Ascending aorta (tissue), 2 donors: ENCODE measurements around the gene DPYSL4. TPM values are rescaled to one million over a fixed set of nuclear protein-coding genes. Genes with fewer than 3 reads are reported as not detected.

Experiments
- DNase-seq, 2 donors: peaks; one replicate each; pipeline ENCODE4 v3.0.0-alpha.2; 2019; ENCODE audit warnings: low spot score in 2 of 2
- H3K27ac ChIP-seq, 2 donors: fragments of 200-600 bp; sonication (generic); one replicate each; pipeline ENCODE4 v1.5.1; 2016 to 2017; ENCODE audit warnings: mild to moderate bottlenecking in 1 of 2
- H3K27me3 ChIP-seq: fragments of 200-600 bp; sonication (generic); one replicate; pipeline ENCODE4 v1.5.1; 2017
- H3K36me3 ChIP-seq, 2 donors: fragments of 200-600 bp; sonication (generic); one replicate each; pipeline ENCODE4 v1.5.1; 2016
- H3K4me1 ChIP-seq, 2 donors: fragments of 200-600 bp; sonication (generic); one replicate each; pipeline ENCODE4 v1.5.1; 2016 to 2017; ENCODE audit warnings: mild to moderate bottlenecking in 1 of 2
- H3K4me3 ChIP-seq, 2 donors: fragments of 200-600 bp; sonication (generic); one replicate each; pipeline ENCODE4 v1.5.1; 2016 to 2017; ENCODE audit warnings: mild to moderate bottlenecking in 1 of 2
- H3K9me3 ChIP-seq, 2 donors: fragments of 200-600 bp; sonication (generic); one replicate each; pipeline ENCODE4 v1.5.1; 2016
- intact Hi-C: fragments of 100-400 bp; cut with DNase I; formaldehyde crosslinking; loops from one replicate; pipeline ENCODE4 v1.15.1; 2023
- total RNA-seq: library from RNA; depleted of rRNA; stranded (reverse); fragments of >200 nt; gene quantifications from one replicate; pipeline ENCODE4 v1.1.0, GENCODE V29; 2016
- TF ChIP-seq, protein P1 (sequence below), 3 experiments: fragments of 200-600 bp in 2 of 3; fragments of 450-650 bp in 1 of 3; sonication (generic) in 2 of 3; IDR thresholded peaks; one replicate each; pipeline ENCODE4 v1.5.1; 2016 to 2019; ENCODE audit warnings: antibody characterized with exemption in 3 of 3, mild to moderate bottlenecking in 1 of 3, moderate library complexity in 1 of 3

The DPYSL4 gene
- total RNA-seq, 1 donor from 2014 or later, result not detected

DNA sequence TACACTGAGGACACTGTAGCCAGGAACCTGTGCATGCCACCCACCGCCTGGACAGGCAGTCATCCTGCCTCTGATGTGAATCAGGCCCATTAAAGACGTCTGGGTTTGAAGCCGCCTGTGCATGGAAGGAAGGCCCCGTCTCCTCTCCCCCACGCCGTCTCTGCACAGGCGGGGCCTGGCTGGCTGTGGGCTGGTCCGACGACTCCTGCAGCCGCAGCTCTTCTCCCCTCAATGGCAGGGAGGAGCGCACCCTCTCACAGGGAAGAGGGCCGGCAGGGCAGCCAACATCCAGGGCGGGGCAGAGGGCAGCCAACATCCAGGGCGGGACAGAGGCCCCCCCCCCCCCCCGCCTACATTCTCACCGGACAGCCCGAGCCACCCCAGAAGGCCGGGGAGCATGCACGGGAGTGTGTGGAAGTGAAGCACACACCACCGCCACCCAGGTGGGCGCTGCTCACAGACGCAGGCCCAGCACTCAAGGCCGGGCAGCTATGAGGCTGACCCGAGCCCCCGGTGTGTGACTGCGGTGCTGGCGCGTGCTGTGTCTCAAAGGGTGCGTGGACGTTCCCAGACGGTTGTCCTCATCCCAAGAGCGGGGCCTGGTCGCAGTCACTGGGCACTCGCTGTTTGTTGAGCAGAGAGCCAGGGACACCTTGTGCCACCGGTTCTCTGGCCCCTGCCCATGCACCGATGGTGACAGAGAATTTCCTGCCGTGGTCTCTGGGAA is 19.1 kb downstream of the DPYSL4 start:
- no peak for DNase-seq
- TF ChIP-seq, protein P1, sequence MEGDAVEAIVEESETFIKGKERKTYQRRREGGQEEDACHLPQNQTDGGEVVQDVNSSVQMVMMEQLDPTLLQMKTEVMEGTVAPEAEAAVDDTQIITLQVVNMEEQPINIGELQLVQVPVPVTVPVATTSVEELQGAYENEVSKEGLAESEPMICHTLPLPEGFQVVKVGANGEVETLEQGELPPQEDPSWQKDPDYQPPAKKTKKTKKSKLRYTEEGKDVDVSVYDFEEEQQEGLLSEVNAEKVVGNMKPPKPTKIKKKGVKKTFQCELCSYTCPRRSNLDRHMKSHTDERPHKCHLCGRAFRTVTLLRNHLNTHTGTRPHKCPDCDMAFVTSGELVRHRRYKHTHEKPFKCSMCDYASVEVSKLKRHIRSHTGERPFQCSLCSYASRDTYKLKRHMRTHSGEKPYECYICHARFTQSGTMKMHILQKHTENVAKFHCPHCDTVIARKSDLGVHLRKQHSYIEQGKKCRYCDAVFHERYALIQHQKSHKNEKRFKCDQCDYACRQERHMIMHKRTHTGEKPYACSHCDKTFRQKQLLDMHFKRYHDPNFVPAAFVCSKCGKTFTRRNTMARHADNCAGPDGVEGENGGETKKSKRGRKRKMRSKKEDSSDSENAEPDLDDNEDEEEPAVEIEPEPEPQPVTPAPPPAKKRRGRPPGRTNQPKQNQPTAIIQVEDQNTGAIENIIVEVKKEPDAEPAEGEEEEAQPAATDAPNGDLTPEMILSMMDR (IDR thresholded peaks at IDR 0.05), result no peak
- no peaks in the 10 kb centered on the region for H3K9me3 ChIP-seq
- H3K27ac ChIP-seq, result no peak overlapping the region
- no peaks in the 10 kb centered on the region for H3K36me3 ChIP-seq
- H3K4me3 ChIP-seq, result no peak overlapping the region
- no peaks in the 10 kb centered on the region for H3K4me1 ChIP-seq
- intact Hi-C loops, result no loop called here
- no peaks in the 10 kb centered on the region for H3K27me3 ChIP-seq

GRCh38 chr10:132206377-132206745 is 19.6 kb downstream of the DPYSL4 start:
- Histone ChIP-seq H3K4me1 (no peaks in the 10 kb centered on the region), H3K4me3 (no peak overlapping the region), H3K36me3 (no peaks in the 10 kb centered on the region), H3K27me3 (no peaks in the 10 kb centered on the region), H3K27ac (no peak overlapping the region), H3K9me3 (no peaks in the 10 kb centered on the region)
- intact Hi-C loops, result no loop called here
- TF ChIP-seq, protein P1 (IDR thresholded peaks at IDR 0.05), result no peak
- no peak for DNase-seq

DNA sequence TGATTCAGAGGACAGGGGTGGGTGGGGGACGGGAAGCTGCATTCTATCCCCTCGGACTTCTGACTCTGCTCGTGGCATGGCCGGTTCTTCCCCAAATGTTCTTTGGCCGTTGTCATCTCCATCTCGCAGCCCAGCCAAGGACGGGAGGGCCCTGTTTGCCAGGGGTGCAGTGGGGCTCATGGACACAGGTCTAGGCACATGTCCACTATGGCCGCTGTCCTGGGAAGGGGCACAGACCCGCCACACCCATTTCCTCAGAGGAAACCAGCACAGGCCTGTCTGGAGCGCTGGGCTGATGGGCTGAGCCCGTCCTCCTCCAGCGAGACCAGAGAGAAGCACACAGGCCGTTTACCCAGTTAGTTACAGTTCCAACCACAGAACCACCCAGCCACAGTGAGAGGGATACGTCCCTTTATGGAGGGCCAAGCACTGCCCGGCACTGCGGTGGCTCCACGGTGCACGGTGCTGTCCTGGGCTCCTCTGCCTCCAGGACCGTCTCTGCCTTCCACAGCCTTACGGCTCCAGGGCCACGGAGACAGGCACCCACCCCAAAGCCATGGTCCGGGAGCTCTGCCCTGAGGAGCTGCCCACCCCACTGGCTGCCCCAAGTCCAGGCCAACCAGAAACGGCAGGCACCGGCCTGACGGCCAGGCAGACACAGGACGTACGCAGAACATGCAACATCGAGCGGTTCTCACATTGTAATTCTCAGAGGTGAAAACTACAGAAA is 20.2 kb downstream of the DPYSL4 start:
- no peak for DNase-seq
- no peaks in the 10 kb centered on the region for H3K36me3 ChIP-seq
- no peak overlapping the region for H3K27ac ChIP-seq
- TF ChIP-seq, protein P1 (IDR thresholded peaks at IDR 0.05), result no peak
- H3K4me1 ChIP-seq, result no peaks in the 10 kb centered on the region
- no peaks in the 10 kb centered on the region for H3K27me3 ChIP-seq
- H3K9me3 ChIP-seq, result no peaks in the 10 kb centered on the region
- H3K4me3 ChIP-seq, result no peak overlapping the region
- intact Hi-C loops, result no loop called here

GRCh38 chr10:132207536-132208461 is 21.1 kb downstream of the DPYSL4 start:
- H3K4me1 ChIP-seq, result no peaks in the 10 kb centered on the region
- TF ChIP-seq, protein P1 (IDR thresholded peaks at IDR 0.05), result no peak
- intact Hi-C loops, result no loop called here
- H3K9me3 ChIP-seq, result peaks cover 0 to 1% of the 10 kb centered on the region in 2 donors
- no peaks in the 10 kb centered on the region for H3K36me3 ChIP-seq
- DNase-seq, result no peak
- no peaks in the 10 kb centered on the region for H3K27me3 ChIP-seq
- no peak overlapping the region for H3K4me3 ChIP-seq
- no peak overlapping the region for H3K27ac ChIP-seq

GRCh38 chr10:132208462-132209050 is 21.8 kb downstream of the DPYSL4 start:
- no peak for DNase-seq
- intact Hi-C loops, result no loop called here
- Histone ChIP-seq H3K36me3 (no peaks in the 10 kb centered on the region), H3K27ac (no peak overlapping the region), H3K9me3 (peaks cover 0 to 9% of the 10 kb centered on the region in 2 donors), H3K4me1 (no peaks in the 10 kb centered on the region), H3K4me3 (no peak overlapping the region), H3K27me3 (no peaks in the 10 kb centered on the region)
- TF ChIP-seq, protein P1 (IDR thresholded peaks at IDR 0.05), result no peak
